NT2/D1 (cell line): ENCODE data around the gene LMOD3.

ENCODE experiments used
- YY1 ChIP-seq: IDR thresholded peaks from 2 replicates; pipeline ENCODE4 v1.6.1; 2011; ENCODE audit not compliant: insufficient read length, insufficient read depth
- ZNF274 ChIP-seq: IDR thresholded peaks from 2 replicates; pipeline ENCODE4 v1.6.1; 2011; ENCODE audit warnings: mild to moderate bottlenecking, low read depth, low read length

GRCh38 chr3:69085833-69086722 is 36.3 kb downstream of the LMOD3 start:
- TF ChIP-seq YY1 (no peak), ZNF274 (no peak)
